Neural crest cell (in vitro differentiated cells): ENCODE results near the gene PRAC1. TPM values are rescaled to one million over a fixed set of nuclear protein-coding genes. Genes with fewer than 3 reads are reported as not detected.

Experiments used
- DNase-seq: peaks from one replicate; pipeline ENCODE4 v3.0.0; 2021; ENCODE audit warnings: low read depth, mixed read lengths, low spot score
- H3K27ac Mint-ChIP-seq: one replicate; pipeline ENCODE4 v1.8.0; 2021; ENCODE audit warnings: mild to moderate bottlenecking, mixed read lengths; ENCODE audit not compliant: unreplicated experiment
- H3K27me3 Mint-ChIP-seq: 2 replicates; pipeline ENCODE4 v1.8.0; 2021; ENCODE audit warnings: low read depth, mild to moderate bottlenecking, mixed read lengths
- H3K36me3 Mint-ChIP-seq: 2 replicates; pipeline ENCODE4 v1.8.0; 2021; ENCODE audit warnings: low read depth, mild to moderate bottlenecking, mixed read lengths
- H3K4me1 Mint-ChIP-seq: 2 replicates; pipeline ENCODE4 v1.8.0; 2021; ENCODE audit warnings: mixed read lengths
- H3K4me3 Mint-ChIP-seq: one replicate; pipeline ENCODE4 v1.8.0; 2021; ENCODE audit warnings: mild to moderate bottlenecking, mixed read lengths
- H3K9me3 Mint-ChIP-seq: 2 replicates; pipeline ENCODE4 v1.8.0; 2021; ENCODE audit warnings: mixed read lengths
- total RNA-seq: library from RNA; stranded (reverse); gene quantifications from 2 replicates; pipeline ENCODE4 v1.2.1, GENCODE V29; 2021
- TF ChIP-seq, protein P1 (sequence below): fragments of 200-600 bp; sonication (generic); conservative IDR thresholded peaks from 2 replicates; pipeline ENCODE4 v1.5.0; 2021; ENCODE audit warnings: antibody characterized with exemption, mild to moderate bottlenecking

The PRAC1 gene
- total RNA-seq, 1 donor from 2014 or later = not detected

DNA sequence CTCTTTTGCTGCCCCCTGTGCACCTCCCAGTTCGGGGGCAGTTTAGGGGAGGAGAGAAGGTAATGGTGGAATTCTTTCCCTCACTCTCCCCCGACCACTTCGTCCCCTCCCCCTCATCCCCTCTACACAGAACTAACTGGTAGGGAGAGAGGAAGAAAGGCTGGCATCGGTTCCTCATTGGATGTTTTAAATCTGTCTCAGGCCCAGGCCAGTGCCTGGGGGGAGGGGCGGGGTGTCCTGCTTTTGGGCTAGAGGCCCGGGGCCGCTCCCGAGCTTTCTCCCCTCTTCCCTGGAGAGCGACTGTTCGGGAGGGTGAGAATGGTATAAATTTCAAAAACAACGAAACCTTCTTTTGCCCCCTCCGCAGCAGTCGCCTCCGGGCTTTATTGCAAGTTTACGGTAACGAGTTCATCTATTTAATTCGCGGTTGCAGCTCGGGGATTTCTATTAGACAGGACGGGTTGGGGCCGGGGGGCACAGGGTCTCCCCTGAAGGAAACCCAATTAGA, 651 bp upstream of the PRAC1 start, which contains the start of gene PRAC2:
TSS of gene PRAC2 (plus strand) at position 271 of the 508 bp plus-strand sequence. CDS start 1,226 bp downstream, outside the sequence.
- H3K27ac Mint-ChIP-seq = no peak within 1 kb of the TSS
- no peaks in the 10 kb centered on the region for H3K36me3 Mint-ChIP-seq
- peak within 1 kb of the TSS; percentile 4 for H3K4me3 Mint-ChIP-seq
- H3K27me3 Mint-ChIP-seq = peaks cover 100% of the 10 kb centered on the region
- no peaks in the 10 kb centered on the region for H3K9me3 Mint-ChIP-seq
- TF ChIP-seq, protein P1, sequence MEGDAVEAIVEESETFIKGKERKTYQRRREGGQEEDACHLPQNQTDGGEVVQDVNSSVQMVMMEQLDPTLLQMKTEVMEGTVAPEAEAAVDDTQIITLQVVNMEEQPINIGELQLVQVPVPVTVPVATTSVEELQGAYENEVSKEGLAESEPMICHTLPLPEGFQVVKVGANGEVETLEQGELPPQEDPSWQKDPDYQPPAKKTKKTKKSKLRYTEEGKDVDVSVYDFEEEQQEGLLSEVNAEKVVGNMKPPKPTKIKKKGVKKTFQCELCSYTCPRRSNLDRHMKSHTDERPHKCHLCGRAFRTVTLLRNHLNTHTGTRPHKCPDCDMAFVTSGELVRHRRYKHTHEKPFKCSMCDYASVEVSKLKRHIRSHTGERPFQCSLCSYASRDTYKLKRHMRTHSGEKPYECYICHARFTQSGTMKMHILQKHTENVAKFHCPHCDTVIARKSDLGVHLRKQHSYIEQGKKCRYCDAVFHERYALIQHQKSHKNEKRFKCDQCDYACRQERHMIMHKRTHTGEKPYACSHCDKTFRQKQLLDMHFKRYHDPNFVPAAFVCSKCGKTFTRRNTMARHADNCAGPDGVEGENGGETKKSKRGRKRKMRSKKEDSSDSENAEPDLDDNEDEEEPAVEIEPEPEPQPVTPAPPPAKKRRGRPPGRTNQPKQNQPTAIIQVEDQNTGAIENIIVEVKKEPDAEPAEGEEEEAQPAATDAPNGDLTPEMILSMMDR = no peak
- DNase-seq = no peak
- H3K4me1 Mint-ChIP-seq = peaks cover 18% of the 10 kb centered on the region

DNA sequence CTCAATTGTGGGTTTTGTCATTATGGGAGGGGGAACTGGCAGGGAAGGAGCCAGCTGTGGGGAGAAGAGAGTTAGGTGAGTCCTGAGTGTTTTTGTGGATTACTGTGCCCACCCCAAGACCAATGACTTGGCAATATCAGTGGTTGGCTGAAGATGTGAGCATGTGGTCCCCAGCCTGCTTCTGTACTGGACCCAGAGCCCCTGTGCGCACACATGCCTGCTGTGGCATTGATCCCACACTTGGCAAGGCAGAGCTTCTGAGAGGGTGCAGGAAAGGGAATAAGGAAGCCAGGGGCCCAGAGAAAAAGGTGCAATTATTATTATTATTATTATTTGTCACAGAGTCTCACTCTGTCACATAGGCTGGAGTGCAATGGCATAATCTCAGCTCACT, 1.3 kb downstream of the PRAC1 start:
- Mint-ChIP-seq H3K4me1 (peaks cover 18% of the 10 kb centered on the region), H3K27ac (no peak overlapping the region), H3K9me3 (no peaks in the 10 kb centered on the region), H3K27me3 (peaks cover 100% of the 10 kb centered on the region), H3K4me3 (peak overlapping the region; percentile 7), H3K36me3 (no peaks in the 10 kb centered on the region)
- no peak for DNase-seq
- TF ChIP-seq, protein P1 = no peak

DNA sequence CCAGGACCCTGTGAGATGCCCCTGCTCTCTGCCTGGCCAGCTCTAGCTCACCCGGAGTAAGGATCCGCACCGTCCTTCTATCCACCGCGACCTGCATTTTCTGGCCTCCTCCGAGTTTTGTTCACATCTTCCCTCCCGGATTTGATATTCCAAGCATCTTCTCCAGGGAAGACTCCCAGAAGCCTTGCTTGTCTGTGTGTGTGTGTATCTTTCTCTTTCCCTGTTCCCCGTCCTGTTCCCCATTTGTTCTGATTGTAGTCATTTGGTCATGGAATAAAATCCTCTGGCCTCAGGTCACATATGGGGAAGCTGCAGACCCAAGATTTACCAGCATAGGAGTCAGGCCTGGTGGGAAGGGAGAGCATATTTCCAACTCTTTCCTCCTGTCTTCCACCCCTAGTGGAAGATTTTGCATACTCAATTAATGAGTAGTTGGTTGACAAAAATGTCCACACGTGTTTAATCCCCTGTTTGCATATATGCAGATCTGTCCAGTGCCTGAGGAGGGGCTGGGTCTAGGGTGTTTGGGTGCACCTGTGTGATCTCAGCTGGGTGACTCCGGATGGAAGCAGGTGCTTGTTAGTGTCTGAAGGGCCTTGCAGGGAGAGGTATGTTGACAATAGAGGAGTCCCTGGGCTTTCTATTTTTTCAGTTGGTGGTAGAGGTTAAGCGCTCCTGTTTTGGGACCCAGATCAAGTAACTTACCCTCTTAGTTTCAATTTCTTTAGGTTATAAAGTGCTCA, 1.9 kb downstream of the PRAC1 start:
- peak overlapping the region; percentile 7 for H3K4me3 Mint-ChIP-seq
- no peaks in the 10 kb centered on the region for H3K9me3 Mint-ChIP-seq
- H3K4me1 Mint-ChIP-seq = peaks cover 18% of the 10 kb centered on the region
- H3K27me3 Mint-ChIP-seq = peaks cover 100% of the 10 kb centered on the region
- H3K36me3 Mint-ChIP-seq = no peaks in the 10 kb centered on the region
- TF ChIP-seq, protein P1 = no peak
- H3K27ac Mint-ChIP-seq = no peak overlapping the region
- DNase-seq = no peak

DNA sequence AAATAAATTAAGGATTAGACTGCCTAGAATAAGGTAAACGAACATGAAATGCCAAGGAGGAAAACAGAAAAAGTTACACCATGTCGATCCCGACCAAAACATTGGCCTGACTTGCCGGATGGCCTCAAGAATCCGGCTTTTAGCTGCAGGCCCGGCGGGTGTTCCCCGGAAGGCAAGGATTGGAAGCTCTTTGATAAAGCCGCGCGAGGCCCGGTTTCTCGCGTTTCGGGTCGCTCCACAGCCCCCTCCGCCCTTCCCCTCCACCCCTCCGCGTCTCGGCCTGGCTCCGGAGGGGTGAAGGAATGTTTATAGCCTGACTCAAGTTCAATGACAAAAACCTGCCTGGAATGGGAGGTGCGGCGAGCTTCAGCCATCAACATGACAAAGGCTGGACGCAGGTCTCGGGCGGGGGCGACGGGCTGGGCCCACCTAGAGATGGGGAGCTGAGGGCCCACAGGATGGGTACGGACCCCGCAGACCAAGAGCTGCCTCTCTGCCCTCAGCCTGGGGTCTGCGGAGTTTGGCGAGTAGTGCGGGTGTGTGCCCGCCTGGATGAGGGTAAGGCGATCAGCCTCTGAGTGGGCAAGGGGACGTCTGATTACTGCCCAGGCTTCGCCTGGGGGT, 2.6 kb downstream of the PRAC1 start:
- no peak overlapping the region for H3K27ac Mint-ChIP-seq
- no peaks in the 10 kb centered on the region for H3K36me3 Mint-ChIP-seq
- peaks cover 18% of the 10 kb centered on the region for H3K4me1 Mint-ChIP-seq
- no peak overlapping the region for H3K4me3 Mint-ChIP-seq
- no peaks in the 10 kb centered on the region for H3K9me3 Mint-ChIP-seq
- peaks cover 100% of the 10 kb centered on the region for H3K27me3 Mint-ChIP-seq
- TF ChIP-seq, protein P1 = no peak
- no peak for DNase-seq

DNA sequence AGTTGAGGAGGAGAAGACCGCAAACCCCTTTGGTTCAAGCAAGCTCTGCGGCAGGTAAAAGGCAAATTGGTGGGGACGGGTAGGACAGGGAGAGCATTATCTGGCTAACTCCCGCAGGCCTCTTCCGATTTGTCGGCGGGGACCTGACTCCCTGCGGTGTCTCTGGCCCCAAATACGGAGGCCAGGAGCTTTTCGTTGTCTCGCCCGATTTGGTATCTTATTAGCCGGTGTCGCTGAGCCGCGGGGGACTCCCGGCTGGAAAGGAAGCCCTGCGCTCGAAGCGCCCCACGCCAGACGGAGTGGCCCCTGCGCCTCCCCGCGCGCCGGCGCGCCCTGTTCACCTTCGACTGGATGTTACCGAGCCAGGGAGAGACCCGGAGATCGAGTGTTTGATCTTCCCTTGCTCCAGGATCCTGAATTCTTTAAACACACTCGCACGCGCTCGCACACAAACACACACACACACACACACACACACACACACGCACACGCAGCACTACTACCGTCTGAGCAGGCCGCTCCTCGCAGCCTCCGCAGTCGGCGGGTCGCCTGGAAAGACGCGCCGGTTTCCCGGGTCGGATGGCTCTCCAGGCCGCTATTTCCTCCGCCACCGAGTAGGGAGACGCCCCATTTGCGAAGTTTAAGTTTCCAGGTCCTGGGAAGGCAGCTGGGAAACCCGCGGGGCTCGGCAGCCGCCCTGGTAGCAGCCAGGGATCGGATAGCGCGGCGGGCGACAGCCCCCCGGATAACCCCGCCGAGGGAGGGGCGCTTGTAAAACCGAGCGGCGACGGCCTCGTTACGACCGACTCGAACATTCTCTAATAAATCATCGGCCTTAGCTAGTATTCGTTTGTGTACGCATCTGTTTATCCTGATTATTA, 3.3 kb downstream of the PRAC1 start:
- DNase-seq = no peak
- Mint-ChIP-seq H3K4me1 (peaks cover 13% of the 10 kb centered on the region), H3K4me3 (peak overlapping the region; percentile 13), H3K9me3 (no peaks in the 10 kb centered on the region), H3K27me3 (peaks cover 100% of the 10 kb centered on the region), H3K36me3 (no peaks in the 10 kb centered on the region), H3K27ac (no peak overlapping the region)
- TF ChIP-seq, protein P1 = no peak
